HepG2 (cell line): ENCODE results near the gene MYO9A. TPM values are rescaled to one million over a fixed set of nuclear protein-coding genes. Genes with fewer than 3 reads are reported as not detected.

Experiments
- ATAC-seq: fragments of 200-7000 bp; cut with Tn5 transposase; 3 replicates; pipeline ENCODE4 v1.9.1; 2020; ENCODE audit warnings: mild to moderate bottlenecking, moderate library complexity
- BruUV-seq: library from RNA; stranded (reverse); fragments of 400-500 nt; replicated peaks from 2 replicates; lab custom pipeline; 2021; lab: Mats Ljungman, UMichigan
- CTCF ChIA-PET: fragments of 300-600 bp; formaldehyde crosslinking; extraction: SDS; loops from one replicate; lab custom pipeline; 2021; ENCODE audit warnings: low total read pairs, inconsistent platforms, low intra/inter-chr PET ratio; lab: Yijun Ruan, JAX
- POLR2A ChIA-PET: fragments of 350-600 bp; sonication (Branson Sonifier 250); formaldehyde crosslinking; loops from one replicate; lab custom pipeline; 2020; ENCODE audit warnings: antibody characterized with exemption, inconsistent platforms; lab: Yijun Ruan, JAX
- DNase-seq: peaks from one replicate; pipeline ENCODE4 v3.0.0-alpha.2; 2015; ENCODE audit warnings: low spot score
- FAIRE-seq: peaks from 3 replicates; lab custom pipeline; 2011; peaks lifted over from hg19 to GRCh38; lab: Jason Lieb, UNC
- H2AFZ ChIP-seq: one replicate; pipeline ENCODE4 v1.6.1; 2011; ENCODE audit warnings: low read length, inconsistent platforms
- H3K27ac ChIP-seq: fragments of 300-600 bp; 3 replicates; pipeline ENCODE4 v1.8.0; 2011; ENCODE audit warnings: mixed run types, mild to moderate bottlenecking, mixed read lengths, low read length, inconsistent platforms; ENCODE audit not compliant: insufficient read depth; ENCODE audit errors: extremely low read length
- H3K27me3 ChIP-seq, 2 experiments: fragments of 200-600 bp in 1 of 2; 2 replicates in 1 of 2; 3 replicates in 1 of 2; pipeline versions ENCODE4 v1.6.0 to v1.8.0; 2011; ENCODE audit warnings: low read length in 2 of 2, mild to moderate bottlenecking in 2 of 2, moderate library complexity in 2 of 2, inconsistent platforms in 1 of 2; ENCODE audit not compliant: insufficient read depth in 2 of 2, control insufficient read depth in 1 of 2
- H3K36me3 ChIP-seq, 2 experiments: fragments of 200-600 bp in 1 of 2; replicated peaks in 1 of 2; 2 replicates in 1 of 2; 3 replicates in 1 of 2; pipeline versions ENCODE4 v1.5.1 to v1.8.0; 2011; ENCODE audit warnings: low read length in 2 of 2, inconsistent platforms in 1 of 2; ENCODE audit not compliant: insufficient read depth in 2 of 2, control insufficient read depth in 1 of 2
- H3K4me1 ChIP-seq: 2 replicates; pipeline ENCODE4 v1.5.1; 2012; ENCODE audit warnings: low read length, inconsistent platforms; ENCODE audit not compliant: insufficient read depth
- H3K4me2 ChIP-seq: 2 replicates; pipeline ENCODE4 v1.6.0; 2011; ENCODE audit warnings: low read depth, low read length, inconsistent platforms
- H3K4me3 ChIP-seq, 3 experiments: fragments of 200-600 bp in 1 of 3; sonication (generic), shearing (Covaris generic) in 1 of 3; replicated peaks in 1 of 3; 2 replicates each; pipeline ENCODE4 v1.5.1; 2011 to 2016; ENCODE audit warnings: low read length in 3 of 3, inconsistent platforms in 2 of 3, low read depth in 2 of 3, mild to moderate bottlenecking in 2 of 3, control low read depth in 1 of 3, mixed read lengths in 1 of 3; ENCODE audit not compliant: insufficient read depth in 1 of 3
- H3K79me2 ChIP-seq: one replicate; pipeline ENCODE4 v1.6.1; 2011; ENCODE audit warnings: low read length, inconsistent platforms; ENCODE audit not compliant: insufficient read depth
- H3K9ac ChIP-seq: 2 replicates; pipeline ENCODE4 v1.6.0; 2011; ENCODE audit warnings: mild to moderate bottlenecking, low read depth, low read length, inconsistent platforms; ENCODE audit not compliant: insufficient read depth
- H3K9me3 ChIP-seq: 2 replicates; pipeline ENCODE4 v1.5.1; 2012; ENCODE audit warnings: mild to moderate bottlenecking, low read length
- H4K20me1 ChIP-seq: 2 replicates; pipeline ENCODE4 v1.6.0; 2011; ENCODE audit warnings: inconsistent platforms, mild to moderate bottlenecking, low read length, moderate library complexity; ENCODE audit not compliant: insufficient read depth
- CBX5 ChIP-seq: sonication (generic); formaldehyde crosslinking; IDR thresholded peaks from 2 replicates; pipeline ENCODE4 v1.4.0; 2020; ENCODE audit warnings: missing genetic modification reagents, borderline replicate concordance
- ELF1 ChIP-seq: sonication (generic); formaldehyde crosslinking; IDR thresholded peaks from 2 replicates; pipeline ENCODE4 v1.4.0; 2020; ENCODE audit warnings: missing genetic modification reagents
- GABPB1 ChIP-seq: IDR thresholded peaks from 2 replicates; pipeline ENCODE4 v1.6.1; 2016; ENCODE audit warnings: mild to moderate bottlenecking, missing genetic modification reagents, moderate library complexity, missing compliant biosample characterization
- MED1 ChIP-seq: sonication (generic); formaldehyde crosslinking; IDR thresholded peaks from 2 replicates; pipeline ENCODE4 v1.4.0; 2020; ENCODE audit warnings: missing genetic modification reagents
- ZBTB34 ChIP-seq: sonication (generic); formaldehyde crosslinking; IDR thresholded peaks from 2 replicates; pipeline ENCODE4 v1.8.0; 2022; ENCODE audit warnings: mild to moderate bottlenecking, missing genetic modification reagents
- ZNF136 ChIP-seq: sonication (generic); formaldehyde crosslinking; IDR thresholded peaks from 2 replicates; pipeline ENCODE4 v1.8.1; 2022; ENCODE audit warnings: low read depth, mild to moderate bottlenecking, moderate library complexity, missing genetic modification reagents
- ZNF281 ChIP-seq: sonication (generic); formaldehyde crosslinking; IDR thresholded peaks from 2 replicates; pipeline ENCODE4 v1.4.0; 2020; ENCODE audit warnings: missing genetic modification reagents, borderline replicate concordance
- ZNF639 ChIP-seq: conservative IDR thresholded peaks from 2 replicates; pipeline ENCODE4 v1.6.1; 2018; ENCODE audit warnings: missing genetic modification reagents
- ZNF773 ChIP-seq: sonication (generic); formaldehyde crosslinking; IDR thresholded peaks from 2 replicates; pipeline ENCODE4 v1.4.0; 2020; ENCODE audit warnings: missing genetic modification reagents, borderline replicate concordance
- WGBS: methylation state at CpG from one replicate; pipeline ENCODE4 v1.1.6; 2017; ENCODE audit warnings: low lambda C conversion rate; 5-methylcytosine and 5-hydroxymethylcytosine counted together
- in situ Hi-C: cut with HindIII; loops from 2 replicates; pipeline ENCODE4 v1.10.0; 2017; ENCODE audit warnings: low pct_unique_long_range_greater_than_20kb; ENCODE audit not compliant: extremely low pct_ligation_motif_present
- intact Hi-C: fragments of 100-400 bp; cut with micrococcal nuclease; formaldehyde crosslinking; loops from one replicate; pipeline ENCODE4 v1.10.0; 2022; ENCODE audit not compliant: unreplicated experiment
- polyA plus RNA-seq, 8 experiments: library from polyadenylated mRNA; depleted of rRNA in 3 of 8; stranded (reverse) in 7 of 8; unstranded in 1 of 8; fragments of >200 nt; fragmentation: Illumina TruSeq in 4 of 8; extraction: Trizol in 4 of 8; gene quantifications; 2 replicates each; pipeline versions ENCODE4 v1.2.1 to v1.2.3, GENCODE V29; 2011 to 2016; ENCODE audit warnings: low read depth in 4 of 8, missing spikeins in 1 of 8, mixed read lengths in 1 of 8; ENCODE audit not compliant: insufficient read depth in 1 of 8
- total RNA-seq, 5 experiments: library from RNA; depleted of rRNA; stranded (reverse); fragments of >200 nt; fragmentation: Illumina TruSeq; extraction: Trizol; gene quantifications; 2 replicates each; pipeline ENCODE4 v1.2.3, GENCODE V29; 2016; ENCODE audit warnings: low read depth in 1 of 5

MYO9A gene
- total and polyA plus RNA-seq, 2 of the 13 experiments (the other 11 are each of a cell fraction or from before 2014, with no cell fraction given) = 4.8 to 15.3 TPM

GRCh38 chr15:72147418-72147817 lies 29.5 kb upstream of the MYO9A start:
- no peak overlapping the region for H3K9ac ChIP-seq
- H3K9me3 ChIP-seq = no peaks in the 10 kb centered on the region
- H3K27ac ChIP-seq = no peak overlapping the region
- POLR2A ChIA-PET = no interaction called here
- no peak for DNase-seq
- ATAC-seq = no peak
- H3K79me2 ChIP-seq = no peaks in the 10 kb centered on the region
- in situ Hi-C loops = no loop called here
- peaks cover 3 to 17% of the 10 kb centered on the region in 2 experiments; a peak in 3 of 5 replicates for H3K27me3 ChIP-seq
- BruUV-seq = no TSS peak
- no peak overlapping the region for H2AFZ ChIP-seq
- FAIRE-seq = no peak
- H3K4me1 ChIP-seq = no peaks in the 10 kb centered on the region
- WGBS = 0% methylated on average over 2 of the region's 2 CpGs
- intact Hi-C loops = no loop called here
- H3K4me3 ChIP-seq = no peak overlapping the region
- no peak for TF ChIP-seq ZNF773 (CRISPR knock-in tag)
- no peak for TF ChIP-seq CBX5
- no peak for TF ChIP-seq GABPB1 (CRISPR knock-in tag)
- TF ChIP-seq MED1 = no peak
- TF ChIP-seq ZBTB34 (CRISPR knock-in tag) = no peak
- no peak for TF ChIP-seq ELF1 (CRISPR knock-in tag)
- TF ChIP-seq ZNF639 (CRISPR knock-in tag) = no peak
- TF ChIP-seq ZNF281 = no peak
- no peak for TF ChIP-seq ZNF136 (CRISPR knock-in tag)
- CTCF ChIA-PET = no interaction called here
- no peaks in the 10 kb centered on the region for H4K20me1 ChIP-seq
- no peaks in the 10 kb centered on the region for H3K36me3 ChIP-seq
- H3K4me2 ChIP-seq = no peak overlapping the region
